SK-N-SH treated with all-trans-retinoic acid at 6 μM for 48 hours (cell line): Measurements from ENCODE around the gene CALML5.

ENCODE experiments used
- ATAC-seq: fragments of 200-7000 bp; cut with Tn5 transposase; 3 replicates; pipeline ENCODE4 v1.9.1; 2020; ENCODE audit warnings: mild to moderate bottlenecking, moderate library complexity
- ARNTL ChIP-seq: fragments of 450-650 bp; formaldehyde crosslinking; IDR thresholded peaks from 2 replicates; pipeline ENCODE4 v1.5.0; 2020; ENCODE audit warnings: low read depth, mild to moderate bottlenecking, moderate library complexity, borderline replicate concordance
- BACH2 ChIP-seq: fragments of 250-450 bp; sonication (Bioruptor Pico); IDR thresholded peaks from 2 replicates; pipeline ENCODE4 v1.9.0; 2021; ENCODE audit warnings: mild to moderate bottlenecking, borderline replicate concordance
- CREB5 ChIP-seq: fragments of 250-450 bp; sonication (Bioruptor Pico); IDR thresholded peaks from 2 replicates; pipeline ENCODE4 v1.5.1; 2020; ENCODE audit warnings: low read depth, mild to moderate bottlenecking, moderate library complexity
- CSDC2 ChIP-seq: fragments of 250-450 bp; sonication (Bioruptor Pico); IDR thresholded peaks from 2 replicates; pipeline ENCODE4 v1.5.0; 2020; ENCODE audit warnings: mild to moderate bottlenecking, moderate library complexity
- ESRRG ChIP-seq: fragments of 250-450 bp; sonication (Bioruptor Pico); IDR thresholded peaks from 2 replicates; pipeline ENCODE4 v1.6.1; 2021; ENCODE audit warnings: mild to moderate bottlenecking
- GLIS3 ChIP-seq: fragments of 250-450 bp; sonication (Bioruptor Pico); IDR thresholded peaks from 2 replicates; pipeline ENCODE4 v1.5.0; 2020; ENCODE audit warnings: mild to moderate bottlenecking, moderate library complexity
- OSR1 ChIP-seq: fragments of 250-450 bp; sonication (Bioruptor Pico); IDR thresholded peaks from 2 replicates; pipeline ENCODE4 v1.8.0; 2022; ENCODE audit warnings: moderate library complexity, mild to moderate bottlenecking, inconsistent platforms
- PATZ1 ChIP-seq: fragments of 250-450 bp; sonication (Bioruptor Pico); IDR thresholded peaks from 2 replicates; pipeline ENCODE4 v1.8.0; 2020; ENCODE audit warnings: mild to moderate bottlenecking, moderate library complexity, borderline replicate concordance
- PPARA ChIP-seq: fragments of 250-450 bp; sonication (Bioruptor Pico); IDR thresholded peaks from 2 replicates; pipeline ENCODE4 v1.5.0; 2020; ENCODE audit warnings: mild to moderate bottlenecking, borderline replicate concordance
- RARB ChIP-seq: fragments of 250-450 bp; sonication (Bioruptor Pico); IDR thresholded peaks from 2 replicates; pipeline ENCODE4 v1.8.0; 2021; ENCODE audit warnings: mild to moderate bottlenecking, moderate library complexity
- SNAI2 ChIP-seq: fragments of 250-450 bp; sonication (Bioruptor Pico); IDR thresholded peaks from 2 replicates; pipeline ENCODE4 v1.5.0; 2020; ENCODE audit warnings: mild to moderate bottlenecking, moderate library complexity
- TCF4 ChIP-seq: fragments of 250-450 bp; sonication (Bioruptor Pico); IDR thresholded peaks from 2 replicates; pipeline ENCODE4 v1.8.0; 2021; ENCODE audit warnings: mild to moderate bottlenecking, moderate library complexity, borderline replicate concordance
- TOX ChIP-seq: fragments of 250-450 bp; sonication (Bioruptor Pico); IDR thresholded peaks from 2 replicates; pipeline ENCODE4 v1.8.0; 2021; ENCODE audit warnings: mild to moderate bottlenecking, moderate library complexity, borderline replicate concordance
- TSHZ2 ChIP-seq: fragments of 250-450 bp; sonication (Bioruptor Pico); IDR thresholded peaks from 2 replicates; pipeline ENCODE4 v1.5.0; 2020; ENCODE audit warnings: mild to moderate bottlenecking, moderate library complexity
- ZC3H10 ChIP-seq: fragments of 250-450 bp; sonication (Bioruptor Pico); IDR thresholded peaks from 2 replicates; pipeline ENCODE4 v1.5.1; 2021; ENCODE audit warnings: mild to moderate bottlenecking, moderate library complexity
- ZFP3 ChIP-seq: fragments of 250-450 bp; sonication (Bioruptor Pico); IDR thresholded peaks from 2 replicates; pipeline ENCODE4 v1.5.0; 2020; ENCODE audit warnings: mild to moderate bottlenecking, moderate library complexity
- ZFP30 ChIP-seq: fragments of 450-650 bp; formaldehyde crosslinking; IDR thresholded peaks from 2 replicates; pipeline ENCODE4 v1.5.0; 2022; ENCODE audit warnings: mild to moderate bottlenecking, moderate library complexity
- ZNF8 ChIP-seq: fragments of 450-650 bp; formaldehyde crosslinking; IDR thresholded peaks from 2 replicates; pipeline ENCODE4 v1.5.0; 2020; ENCODE audit warnings: mild to moderate bottlenecking, moderate library complexity
- TF ChIP-seq, protein P1 (sequence below): fragments of 250-450 bp; sonication (Bioruptor Pico); IDR thresholded peaks from 2 replicates; pipeline ENCODE4 v1.5.1; 2021; ENCODE audit warnings: mild to moderate bottlenecking, moderate library complexity
- TF ChIP-seq, protein P2 (sequence below): fragments of 250-450 bp; sonication (Bioruptor Pico); IDR thresholded peaks from 2 replicates; pipeline ENCODE4 v1.8.0; 2021; ENCODE audit warnings: low read depth, mild to moderate bottlenecking, moderate library complexity, borderline replicate concordance

CALML5 gene

GRCh38 chr10:5467634-5468255, 31.6 kb downstream of the CALML5 start:
- ATAC-seq, result no peak
- TF ChIP-seq BACH2 (CRISPR knock-in tag), result no peak
- no peak for TF ChIP-seq CREB5 (CRISPR knock-in tag)
- TF ChIP-seq TCF4 (CRISPR knock-in tag), result no peak
- TF ChIP-seq ESRRG (CRISPR knock-in tag), result no peak
- no peak for TF ChIP-seq OSR1
- no peak for TF ChIP-seq ZFP30
- TF ChIP-seq GLIS3 (CRISPR knock-in tag), result no peak
- no peak for TF ChIP-seq PATZ1 (CRISPR knock-in tag)
- TF ChIP-seq ZFP3 (CRISPR knock-in tag), result no peak
- no peak for TF ChIP-seq CSDC2 (CRISPR knock-in tag)
- TF ChIP-seq ZNF8 (CRISPR knock-in tag), result no peak
- TF ChIP-seq ZC3H10, result no peak

- TF ChIP-seq, protein P1, sequence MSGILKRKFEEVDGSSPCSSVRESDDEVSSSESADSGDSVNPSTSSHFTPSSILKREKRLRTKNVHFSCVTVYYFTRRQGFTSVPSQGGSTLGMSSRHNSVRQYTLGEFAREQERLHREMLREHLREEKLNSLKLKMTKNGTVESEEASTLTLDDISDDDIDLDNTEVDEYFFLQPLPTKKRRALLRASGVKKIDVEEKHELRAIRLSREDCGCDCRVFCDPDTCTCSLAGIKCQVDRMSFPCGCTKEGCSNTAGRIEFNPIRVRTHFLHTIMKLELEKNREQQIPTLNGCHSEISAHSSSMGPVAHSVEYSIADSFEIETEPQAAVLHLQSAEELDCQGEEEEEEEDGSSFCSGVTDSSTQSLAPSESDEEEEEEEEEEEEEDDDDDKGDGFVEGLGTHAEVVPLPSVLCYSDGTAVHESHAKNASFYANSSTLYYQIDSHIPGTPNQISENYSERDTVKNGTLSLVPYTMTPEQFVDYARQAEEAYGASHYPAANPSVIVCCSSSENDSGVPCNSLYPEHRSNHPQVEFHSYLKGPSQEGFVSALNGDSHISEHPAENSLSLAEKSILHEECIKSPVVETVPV (CRISPR knock-in tag), result no peak
- TF ChIP-seq ESRRG (CRISPR knock-in tag), result no peak
- no peak for TF ChIP-seq TCF4 (CRISPR knock-in tag)
- no peak for TF ChIP-seq CSDC2 (CRISPR knock-in tag)
- no peak for TF ChIP-seq PPARA
- TF ChIP-seq, all 23 proteins: peak for 0
These were observed 32.2 kb downstream of the CALML5 start for GRCh38 chr10:5467207-5467535.

GRCh38 chr10:5466451-5467206, 32.7 kb downstream of the CALML5 start:
- TF ChIP-seq PPARA (no peak), PATZ1 (CRISPR knock-in tag) (no peak), OSR1 (no peak), RARB (CRISPR knock-in tag) (no peak), BACH2 (CRISPR knock-in tag) (no peak), TSHZ2 (CRISPR knock-in tag) (no peak), TOX (no peak), TCF4 (CRISPR knock-in tag) (no peak), CREB5 (CRISPR knock-in tag) (no peak), CSDC2 (CRISPR knock-in tag) (no peak), ZFP3 (CRISPR knock-in tag) (no peak), ARNTL (CRISPR knock-in tag) (no peak), SNAI2 (no peak)
- TF ChIP-seq, protein P2, sequence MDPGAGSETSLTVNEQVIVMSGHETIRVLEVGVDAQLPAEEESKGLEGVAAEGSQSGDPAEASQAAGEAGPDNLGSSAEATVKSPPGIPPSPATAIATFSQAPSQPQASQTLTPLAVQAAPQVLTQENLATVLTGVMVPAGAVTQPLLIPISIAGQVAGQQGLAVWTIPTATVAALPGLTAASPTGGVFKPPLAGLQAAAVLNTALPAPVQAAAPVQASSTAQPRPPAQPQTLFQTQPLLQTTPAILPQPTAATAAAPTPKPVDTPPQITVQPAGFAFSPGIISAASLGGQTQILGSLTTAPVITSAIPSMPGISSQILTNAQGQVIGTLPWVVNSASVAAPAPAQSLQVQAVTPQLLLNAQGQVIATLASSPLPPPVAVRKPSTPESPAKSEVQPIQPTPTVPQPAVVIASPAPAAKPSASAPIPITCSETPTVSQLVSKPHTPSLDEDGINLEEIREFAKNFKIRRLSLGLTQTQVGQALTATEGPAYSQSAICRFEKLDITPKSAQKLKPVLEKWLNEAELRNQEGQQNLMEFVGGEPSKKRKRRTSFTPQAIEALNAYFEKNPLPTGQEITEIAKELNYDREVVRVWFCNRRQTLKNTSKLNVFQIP (CRISPR knock-in tag), result no peak
- no peak; the same call in 2 of the 3 replicates for ATAC-seq

More at GRCh38 chr10:5467207-5467535, 32.2 kb downstream of the CALML5 start:
- no peak for ATAC-seq
